ENCODE measurements around the gene UGT1A8. TPM values are rescaled to one million over a fixed set of nuclear protein-coding genes. Genes with fewer than 3 reads are reported as not detected.

The UGT1A8 gene
- total and polyA plus RNA-seq, 9 of the 15 experiments (the other 6 are each of a cell fraction or from before 2014, with no cell fraction given) = 0.04 TPM; not detected in 8

- no peak for TF ChIP-seq RERE (CRISPR knock-in tag; IDR thresholded peaks at IDR 0.05; ENCODE audit: borderline replicate concordance)
- no peak for TF ChIP-seq ATF6 (CRISPR knock-in tag; IDR thresholded peaks at IDR 0.05)
- no peak for TF ChIP-seq ZNF668 (CRISPR knock-in tag; IDR thresholded peaks at IDR 0.05)
- no peak for TF ChIP-seq ZBTB26 (CRISPR knock-in tag; IDR thresholded peaks at IDR 0.05)
- no peak for TF ChIP-seq RBM22 (IDR thresholded peaks at IDR 0.05; ENCODE audit: low read depth, low read length, poor library complexity, severe bottlenecking)
- TF ChIP-seq FIP1L1 (IDR thresholded peaks at IDR 0.05; ENCODE audit: low read depth, low read length, poor library complexity, severe bottlenecking) = no peak
- TF ChIP-seq, protein P1, sequence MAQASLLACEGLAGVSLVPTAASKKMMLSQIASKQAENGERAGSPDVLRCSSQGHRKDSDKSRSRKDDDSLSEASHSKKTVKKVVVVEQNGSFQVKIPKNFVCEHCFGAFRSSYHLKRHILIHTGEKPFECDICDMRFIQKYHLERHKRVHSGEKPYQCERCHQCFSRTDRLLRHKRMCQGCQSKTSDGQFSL (CRISPR knock-in tag; IDR thresholded peaks at IDR 0.05) = no peak
- TF ChIP-seq, protein P1 (tag; IDR thresholded peaks at IDR 0.05) = no peak
These were observed 163.3 kb downstream of the UGT1A8 start (continued) for GRCh38 chr2:233780771-233781170.
